ENCODE results near the gene TLCD3B.
A peak's percentile ranks its signal among the peaks of the same experiment; 100 is the strongest.

TLCD3B gene

GRCh38 chr16:30005341-30006094, 25.6 kb downstream of the TLCD3B start:
- peak in 1 of 2 donors; percentile 24 for DNase-seq (ENCODE audit: low read depth in 1 of 2, low spot score in 1 of 2)

DNA sequence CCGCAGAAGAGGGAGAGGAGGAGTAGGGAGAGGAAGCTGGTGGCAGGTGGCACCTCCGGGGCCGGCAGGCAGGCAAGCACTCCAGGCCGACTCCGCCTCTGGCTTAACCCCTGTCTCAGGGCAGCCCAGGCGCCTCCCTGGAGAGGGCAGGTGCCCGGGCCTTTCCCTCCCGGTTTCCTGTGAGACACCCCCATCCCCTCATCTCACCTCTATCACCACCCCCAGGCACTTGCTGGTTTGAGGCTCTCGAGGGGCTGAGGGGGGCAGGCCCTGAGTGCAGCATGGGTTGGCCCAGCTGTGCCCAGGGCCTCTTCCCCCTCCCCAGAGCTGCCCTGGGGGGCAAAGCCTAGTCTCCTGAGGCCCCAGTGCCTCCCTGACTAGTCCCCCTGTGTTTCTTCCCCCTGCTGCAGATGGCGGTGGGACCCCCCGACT, 26.2 kb downstream of the TLCD3B start:
- no peak for DNase-seq (ENCODE audit: low read depth in 1 of 2, low spot score in 1 of 2)

DNA sequence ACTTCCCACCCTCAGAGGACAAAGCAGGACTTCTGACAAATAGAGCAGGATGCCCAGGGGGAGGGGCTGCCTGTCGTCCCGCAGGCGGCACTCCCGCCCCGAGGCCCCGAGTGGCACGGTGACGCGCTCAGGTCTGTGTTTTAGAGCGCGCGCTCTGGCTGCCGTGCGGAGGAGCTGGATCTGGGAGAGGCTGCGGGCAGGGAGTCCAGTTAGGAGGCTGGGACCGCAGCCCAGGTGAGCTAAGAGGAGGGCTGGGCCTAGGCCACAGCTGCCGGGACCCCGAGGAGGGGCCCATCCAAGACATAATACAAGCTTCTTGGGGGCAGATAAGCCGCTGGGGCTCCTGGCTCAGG, 26.7 kb downstream of the TLCD3B start:
- DNase-seq (ENCODE audit: low read depth in 1 of 2, low spot score in 1 of 2), result no peak

GRCh38 chr16:30003670-30004423, 27.2 kb downstream of the TLCD3B start:
- no peak for DNase-seq (ENCODE audit: low read depth in 1 of 2, low spot score in 1 of 2)

- no peak for DNase-seq (ENCODE audit: low read depth in 1 of 2, low spot score in 1 of 2)
Measured at GRCh38 chr16:30002614-30003346, 28.3 kb downstream of the TLCD3B start.

GRCh38 chr16:30000735-30001631, 30.1 kb downstream of the TLCD3B start:
- DNase-seq (ENCODE audit: low read depth in 1 of 2, low spot score in 1 of 2), result no peak

- no peak for DNase-seq (ENCODE audit: low read depth in 1 of 2, low spot score in 1 of 2)
Measured at GRCh38 chr16:29999605-30000004, 31.5 kb downstream of the TLCD3B start.

GRCh38 chr16:29996766-29997250, 34.3 kb downstream of the TLCD3B start:
- DNase-seq (ENCODE audit: low read depth in 1 of 2, low spot score in 1 of 2), result no peak

DNA sequence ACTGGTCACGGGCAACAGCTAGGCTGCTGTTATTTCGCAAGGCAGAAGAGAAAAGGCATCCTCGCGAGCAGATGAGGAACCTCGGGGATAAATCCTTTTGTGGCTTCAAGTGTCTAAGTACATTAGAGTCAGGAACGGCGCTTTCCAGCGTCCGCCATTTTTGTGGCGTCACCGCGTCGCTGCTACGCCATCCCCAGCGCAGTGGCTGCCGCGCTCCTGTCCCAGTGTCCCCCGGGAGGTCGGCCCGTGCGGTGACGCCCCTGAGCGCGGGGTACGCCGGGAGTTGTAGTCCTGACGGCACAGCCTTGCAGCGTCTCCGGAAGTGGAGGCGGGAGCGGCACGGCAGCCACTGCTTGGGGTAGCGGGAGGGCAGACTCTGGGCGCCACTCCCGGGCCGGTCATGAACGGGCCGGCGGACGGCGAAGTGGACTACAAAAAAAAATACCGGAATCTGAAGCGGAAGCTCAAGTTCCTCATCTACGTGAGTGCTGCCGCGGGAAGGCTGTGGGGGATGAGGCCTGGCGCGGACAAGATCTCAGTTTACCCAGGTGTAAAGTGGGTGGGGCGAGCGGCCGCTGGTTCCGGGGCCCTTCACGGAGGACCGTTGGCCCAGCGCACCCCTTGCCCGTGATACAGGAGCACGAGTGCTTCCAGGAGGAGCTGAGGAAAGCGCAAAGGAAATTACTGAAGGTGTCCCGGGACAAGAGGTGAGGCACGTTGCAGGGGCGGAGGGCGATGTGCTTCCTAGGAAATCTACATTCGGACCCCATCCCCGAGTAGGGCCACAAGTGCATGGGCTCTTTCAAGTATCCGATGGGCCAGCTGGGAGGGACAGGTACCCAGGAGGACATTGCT, 34.9 kb downstream of the TLCD3B start, which contains the start of gene INO80E:
INO80E (plus strand) TSS at position 331 of the 855 bp plus-strand sequence; CDS start at position 401, 70 bp downstream.
- DNase-seq (ENCODE audit: low read depth in 1 of 2, low spot score in 1 of 2), result peak; percentile 99

DNA sequence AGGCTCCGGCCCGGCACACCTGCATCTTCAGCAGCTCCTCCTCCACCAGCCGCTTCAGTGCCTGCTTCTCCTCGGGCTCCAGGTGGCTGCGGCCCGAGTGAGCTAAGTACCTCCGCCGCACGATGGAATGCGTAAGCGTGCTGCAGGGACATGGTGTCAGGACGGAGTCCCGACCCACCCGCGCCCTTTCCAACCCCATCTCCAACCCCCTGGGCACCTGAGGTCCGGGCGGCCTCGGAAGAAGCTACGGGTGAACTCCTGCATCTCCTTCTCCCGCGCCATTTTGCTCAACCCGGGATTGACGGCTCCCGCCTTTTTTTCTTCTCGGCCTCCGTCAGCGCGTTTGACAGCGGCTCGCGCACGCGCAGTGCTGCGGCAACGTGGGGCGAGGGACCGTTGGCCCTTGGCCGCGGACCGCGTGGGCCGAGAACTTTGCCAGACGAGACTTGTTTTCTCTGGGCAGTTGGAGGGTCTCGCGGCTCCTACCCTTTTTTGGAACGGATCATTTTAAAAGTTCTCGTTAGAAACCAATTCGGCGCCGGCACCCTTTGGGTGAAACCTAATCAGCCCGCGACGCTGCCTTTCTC, 35.7 kb downstream of the TLCD3B start, which contains the start of gene HIRIP3:
HIRIP3 (minus strand) TSS at position 294 of the 587 bp plus-strand sequence; CDS start at position 282, 12 bp downstream.
- DNase-seq (ENCODE audit: low read depth in 1 of 2, low spot score in 1 of 2), result peak; percentile 71 to 74

DNA sequence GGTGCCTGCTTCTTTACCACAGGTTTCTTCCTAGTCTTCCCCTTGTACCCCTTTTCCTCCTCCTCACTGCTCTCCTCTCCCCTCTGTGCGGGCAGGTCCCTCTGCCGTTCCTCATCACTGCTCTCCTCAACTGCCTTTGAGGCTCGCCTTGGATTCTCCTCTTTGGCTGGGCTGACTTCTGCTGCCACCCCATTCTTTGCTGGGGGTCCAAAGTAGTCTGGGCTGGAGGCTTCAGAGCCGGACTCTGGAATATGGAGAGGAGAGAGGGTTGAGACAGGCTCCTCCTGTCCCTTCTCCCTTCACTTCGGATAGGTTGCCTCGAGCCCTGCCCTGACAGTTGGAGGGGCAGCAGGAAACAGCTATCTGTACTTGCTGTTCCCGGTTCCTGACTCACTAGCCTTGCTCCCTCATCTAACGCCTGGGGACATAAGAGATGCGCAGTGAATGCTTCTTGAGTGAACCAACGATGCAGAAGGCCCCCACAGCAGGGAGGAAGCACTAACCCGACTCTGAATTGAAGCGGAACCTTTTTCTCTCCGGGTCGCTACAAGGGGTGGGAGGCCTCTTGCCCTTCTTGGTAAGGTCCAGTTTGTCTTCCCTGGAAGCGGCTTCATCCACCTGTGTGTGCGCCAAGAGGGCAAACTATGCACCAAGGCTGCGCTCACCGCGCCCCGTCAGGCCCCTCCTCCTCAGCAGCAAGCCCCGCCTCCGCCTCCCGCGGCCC, 36.3 kb downstream of the TLCD3B start:
- DNase-seq (ENCODE audit: low read depth in 1 of 2, low spot score in 1 of 2), result peak in 1 of 2 donors; percentile 58

DNA sequence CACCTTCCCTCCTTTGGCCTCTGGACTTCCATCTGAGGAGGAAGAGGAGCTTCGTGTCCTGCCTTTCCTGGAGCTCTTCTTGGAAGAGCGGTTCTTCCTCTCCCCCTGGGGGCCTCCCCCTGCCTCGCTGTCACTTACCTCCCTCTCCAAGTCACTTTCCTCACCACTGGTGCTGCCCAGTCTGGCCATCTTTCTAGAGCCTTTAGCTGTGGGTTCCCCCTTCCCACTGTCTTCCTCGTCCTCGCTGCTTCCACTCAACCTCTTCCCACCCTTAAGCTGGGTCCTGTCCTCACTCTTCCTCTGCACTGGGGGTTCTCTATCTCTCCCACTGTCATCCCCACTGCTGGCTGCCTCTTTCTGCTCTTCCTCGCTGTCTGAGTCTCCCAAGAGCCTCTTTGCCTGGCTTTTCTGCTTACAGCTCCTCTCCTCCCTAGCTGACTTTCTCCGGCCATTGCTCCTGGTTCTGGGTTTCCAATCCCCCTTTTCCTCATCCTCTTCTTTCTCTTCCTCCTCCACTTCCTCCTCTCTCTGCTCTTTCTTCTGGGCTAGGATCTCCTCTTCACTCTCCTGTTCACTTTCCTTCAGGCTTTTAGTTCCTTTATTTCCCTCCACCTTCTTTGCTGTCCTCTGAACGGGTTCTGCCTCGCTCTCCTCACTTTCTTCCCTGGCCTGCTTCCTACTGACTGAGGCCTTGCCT, 37.0 kb downstream of the TLCD3B start:
- DNase-seq (ENCODE audit: low read depth in 1 of 2, low spot score in 1 of 2), result no peak

DNA sequence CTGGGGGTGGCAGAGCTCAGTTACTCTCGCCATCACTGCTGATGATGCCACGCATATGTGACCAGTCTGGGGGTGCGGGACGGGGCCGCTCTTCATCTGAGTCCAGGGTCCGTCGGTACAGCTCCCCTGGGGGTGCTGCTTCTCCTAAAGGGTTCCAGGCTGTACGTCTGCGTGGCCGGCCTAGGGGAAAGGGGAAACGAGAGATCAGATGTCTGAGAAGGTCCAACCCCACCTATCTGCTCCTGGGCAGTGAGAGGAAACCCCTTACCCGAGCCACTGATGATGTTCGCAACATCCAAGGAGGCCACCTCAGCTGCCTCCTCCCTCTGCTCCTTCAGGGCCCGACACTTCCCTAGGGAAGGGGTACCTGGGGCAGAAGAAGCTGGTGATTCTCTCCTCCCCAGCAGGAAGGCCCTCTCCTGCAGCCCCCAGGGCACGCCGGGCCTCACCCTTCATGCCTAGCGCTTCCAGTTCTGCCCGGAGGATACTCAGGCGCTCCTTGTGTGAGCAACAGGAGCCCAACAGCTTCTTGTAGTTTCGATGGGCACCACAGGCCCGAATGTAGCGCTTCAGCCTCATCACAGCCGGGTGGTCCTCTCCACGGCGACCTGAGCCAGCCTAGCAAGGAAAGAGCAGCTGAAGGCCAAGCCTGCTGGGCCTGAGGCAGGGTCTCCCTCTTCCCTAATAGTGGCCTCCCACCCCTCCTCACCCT, 37.7 kb downstream of the TLCD3B start:
- DNase-seq (ENCODE audit: low read depth in 1 of 2, low spot score in 1 of 2), result no peak

DNA sequence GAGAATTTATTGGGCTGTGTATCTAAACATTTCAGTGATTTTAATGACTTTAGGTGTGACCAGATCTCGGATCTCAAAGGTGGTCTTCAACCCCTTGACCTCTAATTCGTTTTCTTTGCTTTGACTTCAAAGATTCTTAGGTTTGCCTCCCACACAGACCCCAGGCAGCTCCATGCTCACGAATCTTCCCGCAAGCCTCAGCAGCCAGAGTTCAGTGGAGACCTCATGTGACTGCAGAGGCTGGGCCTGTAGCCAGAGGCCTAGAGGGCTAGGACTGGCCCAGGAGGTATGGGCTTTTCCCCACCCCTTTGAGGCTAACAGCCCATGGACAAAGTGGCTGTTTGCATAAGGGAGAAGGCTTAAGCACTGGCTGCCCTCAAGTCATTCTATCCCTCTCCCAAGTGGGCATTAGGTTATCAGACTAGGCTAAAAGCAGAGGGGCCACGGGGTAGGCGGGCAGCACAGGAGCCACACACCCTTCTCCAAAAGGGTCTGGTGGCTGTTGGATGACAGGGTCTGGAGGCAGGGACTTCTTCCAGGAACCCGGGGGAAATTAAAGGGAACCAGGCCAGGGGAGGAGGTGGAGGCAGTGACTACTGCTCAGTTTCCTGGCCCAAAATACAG, 38.6 kb downstream of the TLCD3B start:
- DNase-seq (ENCODE audit: low read depth in 1 of 2, low spot score in 1 of 2), result no peak

- DNase-seq (ENCODE audit: low read depth in 1 of 2, low spot score in 1 of 2), result no peak
Measured at GRCh38 chr16:29991571-29991904, 39.5 kb downstream of the TLCD3B start.

DNA sequence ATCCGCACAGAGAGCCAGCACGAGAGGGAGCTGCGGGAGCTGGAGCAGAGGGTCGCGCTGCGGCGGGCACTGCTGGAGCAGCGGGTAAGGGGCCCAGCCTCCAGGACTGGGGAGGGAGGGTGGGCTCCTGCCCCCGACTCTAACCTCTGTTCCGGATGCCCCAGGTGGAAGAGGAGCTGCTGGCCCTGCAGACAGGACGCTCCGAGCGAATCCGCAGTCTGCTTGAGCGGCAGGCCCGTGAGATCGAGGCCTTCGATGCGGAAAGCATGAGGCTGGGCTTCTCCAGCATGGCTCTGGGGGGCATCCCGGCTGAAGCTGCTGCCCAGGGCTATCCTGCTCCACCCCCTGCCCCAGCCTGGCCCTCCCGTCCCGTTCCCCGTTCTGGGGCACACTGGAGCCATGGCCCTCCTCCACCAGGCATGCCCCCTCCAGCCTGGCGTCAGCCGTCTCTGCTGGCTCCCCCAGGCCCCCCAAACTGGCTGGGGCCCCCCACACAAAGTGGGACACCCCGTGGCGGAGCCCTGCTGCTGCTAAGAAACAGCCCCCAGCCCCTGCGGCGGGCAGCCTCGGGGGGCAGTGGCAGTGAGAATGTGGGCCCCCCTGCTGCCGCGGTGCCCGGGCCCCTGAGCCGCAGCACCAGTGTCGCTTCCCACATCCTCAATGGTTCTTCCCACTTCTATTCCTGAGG, 40.0 kb downstream of the TLCD3B start:
- no peak for DNase-seq (ENCODE audit: low read depth in 1 of 2, low spot score in 1 of 2)

All from stimulated activated CD4-positive, alpha-beta T cell treated with anti-CD3 and anti-CD28 coated beads, Interleukin-15, amount 100 ng/mL, for 1 hour (primary cell).